Endothelial cell of umbilical vein (primary cell): ENCODE data around the gene GMEB2. TPM values are rescaled to one million over a fixed set of nuclear protein-coding genes. Genes with fewer than 3 reads are reported as not detected.

Source experiments
- BruUV-seq: library from RNA; stranded (reverse); fragments of 400-500 nt; replicated peaks from 2 replicates; lab custom pipeline; 2021; lab: Mats Ljungman, UMichigan
- CTCF ChIA-PET: fragments of 300-600, 350-600 bp; sonication (Branson Sonifier 250); formaldehyde crosslinking; loops from one replicate; lab custom pipeline; 2021; ENCODE audit warnings: antibody characterized with exemption, inconsistent platforms; lab: Charles Lee
- POLR2A ChIA-PET: fragments of 300-600, 350-600 bp; sonication (Branson Sonifier 250); formaldehyde crosslinking; loops from one replicate; lab custom pipeline; 2021; ENCODE audit warnings: antibody characterized with exemption, inconsistent platforms; lab: Charles Lee
- DNase-seq: peaks from one replicate; pipeline ENCODE4 v3.0.0-alpha.2; 2011; ENCODE audit warnings: low read depth, low spot score
- FAIRE-seq: peaks from 2 replicates; lab custom pipeline; 2011; peaks lifted over from hg19 to GRCh38; lab: Jason Lieb, UNC
- H2AFZ ChIP-seq: 2 replicates; pipeline ENCODE4 v1.6.0; 2012; ENCODE audit warnings: low read depth, low read length, control low read depth, inconsistent platforms
- H3K27ac ChIP-seq: 2 replicates; pipeline ENCODE4 v1.5.1; 2011; ENCODE audit warnings: low read depth, mild to moderate bottlenecking, control low read depth, low read length, moderate library complexity; ENCODE audit not compliant: insufficient read depth
- H3K27me3 ChIP-seq, 2 experiments: 2 replicates each; pipeline versions ENCODE4 v1.6.0 to v1.6.1; 2011; ENCODE audit warnings: low read length in 2 of 2, mixed read lengths in 1 of 2; ENCODE audit not compliant: control insufficient read depth in 2 of 2, insufficient read depth in 2 of 2
- H3K36me3 ChIP-seq, 2 experiments: 2 replicates in 1 of 2; 3 replicates in 1 of 2; pipeline ENCODE4 v1.5.1; 2011; ENCODE audit warnings: low read length in 2 of 2, mild to moderate bottlenecking in 1 of 2, moderate library complexity in 1 of 2; ENCODE audit not compliant: control insufficient read depth in 2 of 2, insufficient read depth in 2 of 2; ENCODE audit errors: extremely low read depth in 1 of 2
- H3K4me1 ChIP-seq: 3 replicates; pipeline ENCODE4 v1.5.1; 2011; ENCODE audit warnings: mild to moderate bottlenecking, low read length; ENCODE audit not compliant: control insufficient read depth, insufficient read depth; ENCODE audit errors: extremely low read depth
- H3K4me2 ChIP-seq: 2 replicates; pipeline ENCODE4 v1.6.1; 2011; ENCODE audit warnings: low read length, control low read depth, mixed read lengths; ENCODE audit not compliant: insufficient read depth
- H3K4me3 ChIP-seq, 3 experiments: fragments of 200-600 bp in 1 of 3; sonication (generic), shearing (Covaris generic) in 1 of 3; replicated peaks in 1 of 3; 2 replicates each; pipeline ENCODE4 v1.5.1; 2011 to 2016; ENCODE audit warnings: control low read depth in 3 of 3, low read length in 3 of 3, mild to moderate bottlenecking in 2 of 3, inconsistent platforms in 1 of 3, low read depth in 1 of 3, moderate library complexity in 1 of 3; ENCODE audit not compliant: insufficient read depth in 1 of 3
- H3K79me2 ChIP-seq: 2 replicates; pipeline ENCODE4 v1.6.0; 2012; ENCODE audit warnings: low read length, inconsistent platforms; ENCODE audit not compliant: control insufficient read depth, insufficient read depth
- H3K9ac ChIP-seq: replicated peaks from 2 replicates; pipeline ENCODE3; 2011; ENCODE audit warnings: low read length, control low read depth; ENCODE audit not compliant: insufficient read depth; ENCODE audit errors: extremely low read depth
- H3K9me1 ChIP-seq: replicated peaks from 3 replicates; pipeline ENCODE4 v1.6.0; 2011; ENCODE audit warnings: mild to moderate bottlenecking, low read length; ENCODE audit not compliant: control insufficient read depth, insufficient read depth; ENCODE audit errors: extremely low read depth
- H3K9me3 ChIP-seq: replicated peaks from 2 replicates; pipeline ENCODE4 v1.5.1; 2012; ENCODE audit warnings: low read length, inconsistent platforms; ENCODE audit not compliant: control insufficient read depth, insufficient read depth
- H4K20me1 ChIP-seq: replicated peaks from 2 replicates; pipeline ENCODE3; 2011; ENCODE audit warnings: mild to moderate bottlenecking, low read length; ENCODE audit not compliant: control insufficient read depth, insufficient read depth; ENCODE audit errors: extremely low read depth
- EZH2 ChIP-seq: IDR thresholded peaks from 2 replicates; pipeline ENCODE4 v1.6.1; 2012; ENCODE audit warnings: borderline replicate concordance, low read depth, mild to moderate bottlenecking, moderate library complexity, low read length, inconsistent platforms; ENCODE audit not compliant: severe bottlenecking
- FOS ChIP-seq: IDR thresholded peaks from 2 replicates; pipeline ENCODE4 v1.6.1; 2011; ENCODE audit warnings: mild to moderate bottlenecking, low read length, moderate library complexity, borderline replicate concordance; ENCODE audit not compliant: insufficient read depth
- GATA2 ChIP-seq: IDR thresholded peaks from 2 replicates; pipeline ENCODE4 v1.7.0; 2011; ENCODE audit warnings: low read depth, mild to moderate bottlenecking, moderate library complexity, mixed read lengths, low read length; ENCODE audit not compliant: insufficient read length, insufficient read depth
- JUN ChIP-seq: IDR thresholded peaks from 2 replicates; pipeline ENCODE4 v1.6.1; 2011; ENCODE audit warnings: borderline replicate concordance, low read depth; ENCODE audit not compliant: insufficient read length, insufficient read depth
- MYC ChIP-seq: IDR thresholded peaks from one replicate; pipeline ENCODE4 v1.6.1; 2011; ENCODE audit warnings: mild to moderate bottlenecking, low read depth, low read length
- POLR2A ChIP-seq: IDR thresholded peaks from 2 replicates; pipeline ENCODE4 v1.6.1; 2012; ENCODE audit warnings: low read depth, mild to moderate bottlenecking, control low read depth, low read length
- POLR2AphosphoS5 ChIP-seq: IDR thresholded peaks from 2 replicates; pipeline ENCODE4 v1.6.1; 2012; ENCODE audit warnings: low read depth, mild to moderate bottlenecking, control low read depth, low read length, moderate library complexity; ENCODE audit not compliant: insufficient read depth
- dilution Hi-C: fragments of 300-500 bp; cut with MboI; formaldehyde crosslinking; loops from one replicate; pipeline ENCODE4 v1.15.0; 2019; ENCODE audit warnings: low sequenced_read_pairs; ENCODE audit not compliant: extremely low pct_ligation_motif_present
- intact Hi-C: fragments of 100-400 bp; cut with micrococcal nuclease; formaldehyde crosslinking; loops from one replicate; pipeline ENCODE4 v1.10.0; 2022
- polyA plus RNA-seq, 4 experiments: library from polyadenylated mRNA; depleted of rRNA in 3 of 4; stranded (reverse) in 3 of 4; unstranded in 1 of 4; fragments of >200 nt; gene quantifications; 2 replicates each; pipeline versions ENCODE4 v1.2.1 to v1.2.3, GENCODE V29; 2011 to 2012; ENCODE audit warnings: missing spikeins in 1 of 4
- total RNA-seq: library from RNA; stranded (reverse); gene quantifications from 2 replicates; pipeline ENCODE4 v1.2.3, GENCODE V29; 2021
- TF ChIP-seq, protein P1 (sequence below): IDR thresholded peaks from 2 replicates; pipeline ENCODE4 v1.6.1; 2011; ENCODE audit not compliant: insufficient read depth, insufficient read length
- TF ChIP-seq, protein P2 (sequence below), 2 donors: IDR thresholded peaks; 1 replicate in 1 of 2; 2 replicates in 1 of 2; pipeline ENCODE4 v1.5.1; 2011; ENCODE audit warnings: low read length in 2 of 2, mild to moderate bottlenecking in 2 of 2, moderate library complexity in 2 of 2, control low read depth in 1 of 2, inconsistent platforms in 1 of 2, low read depth in 1 of 2; ENCODE audit not compliant: insufficient read depth in 1 of 2; ENCODE audit errors: extremely low read depth in 1 of 2

GMEB2 gene
- total and polyA plus RNA-seq, 2 donors (not counting 3 experiments of a cell fraction or from before 2014, with no cell fraction given): 12.7 to 14.1 TPM

DNA sequence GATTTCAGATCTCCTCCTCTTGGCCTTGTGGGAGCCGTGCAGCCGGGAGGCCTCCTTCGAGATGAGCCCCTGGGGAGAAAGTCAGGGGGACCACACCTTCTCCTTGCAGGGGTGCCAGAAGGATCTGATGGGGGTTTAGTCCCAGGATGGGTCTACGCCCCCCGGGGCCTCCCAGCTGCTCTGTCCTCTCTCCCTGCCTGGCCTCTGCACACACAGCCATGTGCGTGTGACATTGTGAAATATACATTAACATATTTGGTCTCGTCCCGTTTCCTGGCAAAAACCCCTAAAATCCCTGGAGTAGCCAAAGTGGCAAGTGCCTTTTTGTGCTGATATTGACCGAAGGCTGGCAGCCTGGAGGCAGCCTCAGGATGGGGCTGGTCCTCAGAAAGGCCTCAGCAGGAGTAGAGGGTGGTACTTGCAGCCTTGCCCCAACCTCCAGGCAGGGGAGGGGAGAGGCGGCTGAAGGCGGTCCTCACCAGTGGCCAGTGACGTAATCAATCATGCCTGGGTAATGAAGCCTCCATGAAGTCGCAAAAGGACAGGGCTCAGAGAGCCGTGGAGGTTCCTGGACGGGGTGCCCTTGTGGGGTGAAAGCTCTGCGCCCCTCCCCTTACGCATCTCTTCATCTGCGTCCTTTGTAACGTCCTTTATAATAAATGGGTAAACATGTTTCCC is 47.7 kb downstream of the GMEB2 start:
- dilution Hi-C loops (no loop called here), intact Hi-C loops (no loop called here)
- no peak for DNase-seq
- Histone ChIP-seq H3K9ac (no peak overlapping the region), H3K4me1 (peaks cover 2% of the 10 kb centered on the region), H3K4me3 (no peak overlapping the region), H3K9me1 (no peaks in the 10 kb centered on the region), H4K20me1 (no peaks in the 10 kb centered on the region), H3K27ac (no peak overlapping the region), H3K9me3 (no peaks in the 10 kb centered on the region), H3K27me3 (no peaks in the 10 kb centered on the region), H2AFZ (no peak overlapping the region), H3K4me2 (no peak overlapping the region), H3K36me3 (no peaks in the 10 kb centered on the region), H3K79me2 (no peaks in the 10 kb centered on the region)
- BruUV-seq: no TSS peak
- POLR2A ChIA-PET: no interaction called here
- no peak for FAIRE-seq
- TF ChIP-seq EZH2 (no peak), POLR2A (no peak), JUN (no peak), MYC (no peak), FOS (no peak), POLR2AphosphoS5 (no peak), GATA2 (no peak)
- TF ChIP-seq, protein P1, sequence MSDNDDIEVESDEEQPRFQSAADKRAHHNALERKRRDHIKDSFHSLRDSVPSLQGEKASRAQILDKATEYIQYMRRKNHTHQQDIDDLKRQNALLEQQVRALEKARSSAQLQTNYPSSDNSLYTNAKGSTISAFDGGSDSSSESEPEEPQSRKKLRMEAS: no peak
- TF ChIP-seq, protein P2, sequence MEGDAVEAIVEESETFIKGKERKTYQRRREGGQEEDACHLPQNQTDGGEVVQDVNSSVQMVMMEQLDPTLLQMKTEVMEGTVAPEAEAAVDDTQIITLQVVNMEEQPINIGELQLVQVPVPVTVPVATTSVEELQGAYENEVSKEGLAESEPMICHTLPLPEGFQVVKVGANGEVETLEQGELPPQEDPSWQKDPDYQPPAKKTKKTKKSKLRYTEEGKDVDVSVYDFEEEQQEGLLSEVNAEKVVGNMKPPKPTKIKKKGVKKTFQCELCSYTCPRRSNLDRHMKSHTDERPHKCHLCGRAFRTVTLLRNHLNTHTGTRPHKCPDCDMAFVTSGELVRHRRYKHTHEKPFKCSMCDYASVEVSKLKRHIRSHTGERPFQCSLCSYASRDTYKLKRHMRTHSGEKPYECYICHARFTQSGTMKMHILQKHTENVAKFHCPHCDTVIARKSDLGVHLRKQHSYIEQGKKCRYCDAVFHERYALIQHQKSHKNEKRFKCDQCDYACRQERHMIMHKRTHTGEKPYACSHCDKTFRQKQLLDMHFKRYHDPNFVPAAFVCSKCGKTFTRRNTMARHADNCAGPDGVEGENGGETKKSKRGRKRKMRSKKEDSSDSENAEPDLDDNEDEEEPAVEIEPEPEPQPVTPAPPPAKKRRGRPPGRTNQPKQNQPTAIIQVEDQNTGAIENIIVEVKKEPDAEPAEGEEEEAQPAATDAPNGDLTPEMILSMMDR (IDR thresholded peaks at IDR 0.05; ENCODE audit: extremely low read depth in 1 of 2, insufficient read depth in 1 of 2, low read depth in 1 of 2, low read length in 2 of 2): no peak
- CTCF ChIA-PET: no interaction called here
